Fibroblast of villous mesenchyme (primary cell): ENCODE results near the gene STRA6. TPM values are rescaled to one million over a fixed set of nuclear protein-coding genes. Genes with fewer than 3 reads are reported as not detected.

Experiments
- DNase-seq: peaks from one replicate; pipeline ENCODE4 v3.0.0-alpha.2; 2010; ENCODE audit warnings: low read depth
- H3K4me3 ChIP-seq: 2 replicates; pipeline ENCODE4 v1.5.1; 2011; ENCODE audit warnings: low read depth, mild to moderate bottlenecking, low read length
- CTCF ChIP-seq: IDR thresholded peaks from 2 replicates; pipeline ENCODE4 v1.5.1; 2012; ENCODE audit warnings: low read depth, mild to moderate bottlenecking, low read length; ENCODE audit not compliant: insufficient read depth
- total RNA-seq: library from RNA; depleted of rRNA; stranded (reverse); fragments of >200 nt; gene quantifications from 2 replicates; pipeline ENCODE4 v1.2.3, GENCODE V29; 2012

The STRA6 gene
- total RNA-seq, 1 donor, result 52.7 TPM

- no peak for TF ChIP-seq CTCF
Measured at GRCh38 chr15:74235962-74236361, 33.4 kb upstream of the STRA6 start, which contains the start of gene CCDC33. Gene CCDC33 (plus strand): TSS chr15:74236326. CDS start chr15:74236720, 394 bp downstream.

GRCh38 chr15:74234598-74234875, 31.9 kb upstream of the STRA6 start:
- TF ChIP-seq CTCF, result no peak
- no peak for DNase-seq
- no peak overlapping the region for H3K4me3 ChIP-seq

More at GRCh38 chr15:74235962-74236361, 33.4 kb upstream of the STRA6 start, which contains the start of gene CCDC33:
- no peak for DNase-seq
- H3K4me3 ChIP-seq, result no peak within 1 kb of the TSS

- H3K4me3 ChIP-seq, result no peak overlapping the region
- no peak for DNase-seq
- no peak for TF ChIP-seq CTCF
Measured at GRCh38 chr15:74233851-74234597, 31.4 kb upstream of the STRA6 start.

- no peak for TF ChIP-seq CTCF
- DNase-seq, result no peak
- H3K4me3 ChIP-seq, result no peak overlapping the region
Measured at GRCh38 chr15:74233373-74233772, 30.8 kb upstream of the STRA6 start.

GRCh38 chr15:74231475-74231874, 28.9 kb upstream of the STRA6 start:
- no peak overlapping the region for H3K4me3 ChIP-seq
- DNase-seq, result no peak
- no peak for TF ChIP-seq CTCF

- TF ChIP-seq CTCF, result no peak
- H3K4me3 ChIP-seq, result no peak overlapping the region
- no peak for DNase-seq
Measured at GRCh38 chr15:74229686-74230085, 27.1 kb upstream of the STRA6 start.

GRCh38 chr15:74228723-74229081, 26.1 kb upstream of the STRA6 start:
- H3K4me3 ChIP-seq, result no peak overlapping the region
- DNase-seq, result no peak
- no peak for TF ChIP-seq CTCF
